ENCODE measurements around the gene PPAT.

The PPAT gene

DNA sequence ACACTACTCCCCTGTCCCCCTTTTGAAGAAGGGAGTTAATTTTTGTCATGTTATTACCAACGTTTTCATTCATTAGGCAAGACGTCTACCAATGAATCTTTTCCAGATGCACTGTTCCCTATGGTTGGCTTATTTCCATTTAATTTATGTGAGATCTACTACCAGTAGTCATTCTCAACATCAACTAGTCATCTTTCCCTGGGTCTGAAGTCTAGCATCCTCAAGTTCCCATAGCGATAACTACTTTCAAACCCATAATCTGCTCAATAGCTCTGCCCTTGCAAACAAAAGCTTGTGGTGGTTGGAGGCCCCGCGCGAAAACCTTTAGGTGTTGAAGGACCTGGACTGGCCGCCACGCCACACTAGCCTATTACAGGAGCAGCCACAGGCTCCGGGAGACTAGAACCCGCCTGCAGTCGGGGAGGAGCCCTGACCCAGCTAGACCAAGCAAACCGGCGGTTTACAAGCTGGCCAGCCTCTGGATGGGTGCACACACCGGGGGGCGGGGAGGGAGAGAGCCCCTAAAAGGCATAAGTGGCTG lies 746 bp downstream of the PPAT start:
- peak; percentile 7 to 11 for DNase-seq (ENCODE audit: low read depth in 2 of 2)

DNA sequence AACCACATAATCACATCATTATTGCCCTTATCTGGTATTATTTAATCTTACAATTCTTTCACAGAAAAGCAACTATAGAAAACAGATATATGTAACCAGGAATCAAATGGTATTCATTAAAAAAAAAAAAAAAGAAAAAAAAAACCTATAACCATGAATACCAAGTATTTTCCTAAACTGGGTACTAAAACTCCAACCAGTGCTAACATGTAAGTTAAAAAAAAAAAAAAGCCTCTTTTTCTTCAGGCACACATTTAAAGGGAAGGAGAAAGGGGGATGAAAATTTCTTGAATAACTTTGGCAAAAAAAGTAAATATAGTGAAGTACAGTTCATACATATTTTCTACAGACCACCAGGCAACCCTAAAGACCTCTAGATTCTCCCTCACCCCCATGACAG lies 2.1 kb downstream of the PPAT start:
- DNase-seq (ENCODE audit: low read depth in 2 of 2): no peak

DNA sequence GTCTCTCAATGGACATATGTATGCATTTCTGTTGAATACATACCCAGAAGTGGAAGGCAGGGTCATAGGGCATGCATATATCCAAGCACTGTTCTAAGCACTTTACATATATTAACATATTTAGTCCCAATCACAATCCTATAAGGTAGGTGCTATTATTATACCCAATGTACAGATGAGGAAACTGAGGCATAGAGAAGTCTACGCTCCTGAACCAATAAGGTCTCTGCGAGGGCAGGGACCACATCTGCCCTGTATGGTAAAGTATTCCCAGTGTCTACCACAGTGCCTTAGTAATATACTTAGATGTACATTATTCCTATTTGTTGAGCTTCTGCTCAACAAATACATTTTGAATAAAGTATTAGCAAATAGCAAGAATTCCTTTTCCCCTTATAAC lies 5.2 kb downstream of the PPAT start:
- DNase-seq (ENCODE audit: low read depth in 2 of 2): no peak

DNA sequence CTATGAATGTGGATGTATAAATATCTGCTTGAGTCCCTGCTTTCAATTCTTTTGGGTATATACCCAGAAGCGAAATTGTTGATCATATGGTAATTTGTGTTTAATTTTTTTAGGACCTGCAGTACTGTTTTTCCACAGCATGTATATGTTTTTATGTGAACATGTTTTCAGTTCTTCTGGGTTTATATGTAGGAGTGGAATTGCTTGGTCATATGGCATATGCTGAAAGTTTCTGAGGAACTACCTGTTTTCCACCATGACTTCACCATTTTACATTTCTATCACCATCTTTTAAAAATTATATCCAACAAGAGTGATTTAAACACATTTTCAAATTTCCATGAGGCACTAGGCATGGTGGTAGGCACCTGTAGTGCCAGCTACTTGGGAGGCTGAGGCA lies 8.2 kb downstream of the PPAT start:
- DNase-seq (ENCODE audit: low read depth in 2 of 2): no peak

DNA sequence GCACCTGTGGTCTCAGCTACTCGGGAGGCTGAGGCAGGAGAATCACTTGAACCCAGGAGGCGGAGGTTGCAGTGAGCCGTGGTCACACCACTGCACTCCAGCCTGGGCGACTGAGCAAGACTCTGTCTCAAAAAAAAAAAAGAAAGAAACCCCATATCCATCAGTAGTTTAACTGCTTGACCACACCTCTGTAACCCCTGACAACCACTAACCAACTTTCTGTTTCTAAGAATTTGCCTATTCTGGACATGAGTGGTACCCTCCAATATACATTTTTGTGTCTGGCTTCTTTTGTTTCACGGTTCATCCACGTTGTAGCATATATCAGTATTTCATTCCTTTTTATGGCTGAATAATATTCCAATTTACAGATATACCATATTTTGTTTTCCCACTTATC lies 9.1 kb downstream of the PPAT start:
- no peak for DNase-seq (ENCODE audit: low read depth in 2 of 2)

DNA sequence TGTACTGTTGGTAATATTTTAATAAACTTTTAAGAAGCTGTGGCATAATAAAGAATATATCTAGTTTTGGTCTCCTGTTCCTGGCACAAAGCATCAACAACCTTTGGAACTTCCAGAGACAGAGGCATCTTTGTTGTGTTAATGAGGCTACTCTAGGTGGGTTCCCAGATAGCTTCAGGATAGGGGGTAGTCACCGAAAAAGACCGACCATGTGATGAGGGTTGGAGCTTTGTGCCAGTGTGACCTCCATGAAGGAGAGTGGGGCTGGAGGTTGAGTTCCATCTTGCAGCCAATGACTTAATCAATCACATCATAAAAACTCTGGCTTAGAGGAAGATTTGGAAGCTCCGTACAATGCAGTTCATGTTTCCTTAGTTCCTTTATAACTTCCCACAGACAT lies 9.9 kb downstream of the PPAT start:
- no peak for DNase-seq (ENCODE audit: low read depth in 2 of 2)

DNA sequence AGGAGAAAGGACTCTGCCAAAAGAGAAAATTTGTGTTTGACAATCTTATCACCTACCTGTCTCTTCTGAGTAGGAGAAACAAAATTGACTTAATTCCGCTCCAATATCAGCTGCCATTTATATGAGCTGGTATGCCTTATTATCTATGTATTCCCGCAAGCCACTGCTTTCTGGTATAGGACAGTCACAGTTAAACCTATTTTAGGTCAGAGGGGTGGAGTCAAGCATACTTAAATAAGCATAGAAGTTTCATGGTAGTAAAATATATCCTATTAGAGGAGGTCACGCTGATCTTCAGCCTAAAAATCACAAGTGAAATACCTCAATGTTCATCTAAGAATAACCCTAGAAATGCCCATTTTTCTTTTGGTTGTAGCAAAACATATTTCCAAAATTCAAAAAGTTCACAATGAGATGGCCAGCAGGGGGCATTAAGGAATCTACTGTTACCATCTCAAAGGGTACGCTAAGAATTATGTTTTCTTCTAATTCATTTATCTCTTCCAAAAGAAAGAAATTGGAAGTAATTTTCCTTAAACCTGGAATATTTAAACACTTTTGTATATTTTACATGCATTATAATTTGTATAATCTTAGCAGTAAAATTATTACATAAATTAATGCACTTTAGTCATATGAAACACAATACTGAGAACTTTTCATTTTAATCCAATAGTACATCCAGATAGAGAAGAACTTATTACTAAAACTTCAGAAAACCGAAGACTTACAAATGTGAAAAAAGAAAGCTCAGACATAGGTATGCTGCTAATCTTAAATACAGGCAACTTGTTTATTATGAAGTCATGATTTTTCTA lies 10.5 kb downstream of the PPAT start:
- DNase-seq (ENCODE audit: low read depth in 2 of 2): no peak

DNA sequence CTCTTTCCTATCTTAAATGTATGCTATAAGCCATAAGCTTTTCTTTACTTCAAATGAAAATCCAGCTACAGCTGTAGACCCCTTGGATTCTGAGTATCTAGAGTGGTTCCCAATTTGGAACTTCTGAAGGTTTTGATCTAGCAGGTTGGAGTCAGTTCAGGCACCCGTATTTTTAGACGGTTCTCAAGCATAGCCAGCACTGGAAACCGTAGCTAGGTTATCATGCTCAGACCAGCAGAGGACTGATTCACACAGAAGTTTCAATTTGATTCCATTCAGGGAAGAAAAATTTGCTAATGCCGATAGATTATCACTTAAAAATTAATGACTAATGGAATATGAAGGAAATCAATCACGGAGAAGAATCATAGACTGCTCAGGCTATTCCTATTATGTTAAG lies 11.2 kb downstream of the PPAT start:
- no peak for DNase-seq (ENCODE audit: low read depth in 2 of 2)

DNA sequence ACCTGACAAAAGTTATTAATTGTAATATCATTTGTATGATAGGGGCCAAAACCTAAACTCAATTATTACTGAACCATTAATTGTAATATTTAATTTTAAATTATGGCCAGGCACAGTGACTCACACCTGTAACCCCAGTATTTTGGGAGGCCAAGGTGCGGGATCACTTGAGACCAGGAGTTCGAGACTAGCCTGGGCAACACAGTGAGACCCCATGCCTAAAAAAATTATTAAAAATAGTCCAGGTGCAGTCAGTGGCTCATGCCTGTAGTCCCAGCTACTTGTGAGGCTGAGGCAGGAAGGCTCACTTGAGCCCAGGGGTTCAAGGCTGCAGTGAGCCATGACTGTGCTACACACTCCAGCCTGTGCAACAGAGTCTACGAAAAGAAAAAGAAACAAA lies 18.0 kb downstream of the PPAT start:
- DNase-seq (ENCODE audit: low read depth in 2 of 2): no peak

DNA sequence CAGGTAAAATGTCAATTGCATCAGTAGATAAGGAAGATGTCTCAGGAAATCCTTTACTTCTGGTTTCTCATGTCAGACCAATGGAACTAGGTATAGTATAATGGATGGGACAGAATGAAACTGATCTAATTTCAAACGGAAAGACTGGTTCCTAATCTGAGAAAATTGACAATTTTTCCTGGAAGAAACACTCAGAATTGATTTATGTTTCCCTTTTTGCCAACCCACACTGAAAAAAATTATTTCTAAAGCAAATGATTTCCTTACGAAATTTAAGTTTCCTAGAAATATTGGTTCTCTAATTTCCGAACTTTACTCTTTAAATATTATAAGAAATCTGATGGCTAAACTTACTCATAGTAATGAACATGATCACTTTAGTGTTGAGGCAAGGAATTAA lies 19.1 kb downstream of the PPAT start:
- DNase-seq (ENCODE audit: low read depth in 2 of 2): no peak

DNA sequence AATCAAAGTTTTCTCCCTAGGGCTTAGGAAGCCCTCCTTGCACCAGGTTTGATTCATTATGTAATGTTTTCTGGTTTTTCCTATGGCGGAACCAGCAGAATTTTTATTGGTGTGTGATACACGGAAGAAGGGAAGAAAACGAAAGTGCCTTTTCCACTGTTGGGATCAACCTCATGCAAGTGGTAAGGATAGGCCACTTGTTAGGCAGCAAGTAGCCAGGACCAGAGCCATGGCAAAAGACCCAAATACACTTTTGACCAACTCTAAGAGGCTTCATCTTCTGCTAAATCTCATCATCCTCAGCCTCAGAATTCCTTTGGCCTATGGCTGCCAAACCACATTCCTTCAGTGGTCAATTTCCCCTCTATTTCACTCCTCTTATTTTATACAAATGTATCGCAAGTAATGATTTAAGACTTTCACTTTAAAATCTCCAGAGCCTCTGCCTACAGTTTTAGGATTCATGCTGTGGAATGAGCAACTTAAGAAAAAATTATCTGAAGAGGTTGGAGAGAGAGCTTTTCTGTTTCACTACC lies 21.2 kb downstream of the PPAT start:
- peak; percentile 20 to 22 for DNase-seq (ENCODE audit: low read depth in 2 of 2)

DNA sequence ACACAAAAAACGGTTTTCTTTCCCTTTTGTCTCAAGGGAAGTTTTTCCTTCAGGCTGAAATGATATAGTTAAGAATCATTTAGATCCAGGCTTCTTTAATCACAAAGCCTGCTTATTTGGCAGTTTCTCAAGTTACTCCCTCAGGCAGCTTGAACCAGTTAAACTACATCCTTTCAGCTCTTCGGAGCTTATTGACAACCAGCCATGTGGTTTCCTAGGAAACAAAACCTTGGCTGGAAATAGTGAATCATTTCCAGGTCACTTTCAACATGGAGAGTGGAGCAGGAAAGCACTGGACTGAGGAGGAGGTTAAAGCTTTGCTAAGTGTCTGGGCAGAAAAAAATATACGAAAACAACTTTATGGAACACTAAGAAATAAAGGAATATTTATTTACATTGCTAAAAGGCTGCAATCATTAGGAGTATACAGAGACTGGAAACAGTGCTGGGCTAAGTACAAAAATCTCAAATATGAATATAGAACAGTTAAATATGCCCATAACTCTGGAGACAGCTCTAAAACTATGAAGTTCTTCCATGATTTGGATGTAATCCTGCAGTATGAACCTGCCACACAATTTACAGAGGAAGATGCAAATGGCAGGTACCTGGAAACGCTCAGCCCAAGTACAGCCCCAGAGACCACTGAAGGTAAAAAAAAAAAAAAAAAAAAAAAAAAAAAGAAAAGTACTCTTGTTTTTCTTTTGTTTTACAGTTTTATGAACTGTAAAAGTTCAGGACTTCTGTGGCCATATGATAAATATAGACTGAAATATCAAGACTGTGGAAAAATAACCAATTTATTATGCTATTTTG lies 25.0 kb downstream of the PPAT start:
- peak; percentile 96 for DNase-seq (ENCODE audit: low read depth in 2 of 2)

DNA sequence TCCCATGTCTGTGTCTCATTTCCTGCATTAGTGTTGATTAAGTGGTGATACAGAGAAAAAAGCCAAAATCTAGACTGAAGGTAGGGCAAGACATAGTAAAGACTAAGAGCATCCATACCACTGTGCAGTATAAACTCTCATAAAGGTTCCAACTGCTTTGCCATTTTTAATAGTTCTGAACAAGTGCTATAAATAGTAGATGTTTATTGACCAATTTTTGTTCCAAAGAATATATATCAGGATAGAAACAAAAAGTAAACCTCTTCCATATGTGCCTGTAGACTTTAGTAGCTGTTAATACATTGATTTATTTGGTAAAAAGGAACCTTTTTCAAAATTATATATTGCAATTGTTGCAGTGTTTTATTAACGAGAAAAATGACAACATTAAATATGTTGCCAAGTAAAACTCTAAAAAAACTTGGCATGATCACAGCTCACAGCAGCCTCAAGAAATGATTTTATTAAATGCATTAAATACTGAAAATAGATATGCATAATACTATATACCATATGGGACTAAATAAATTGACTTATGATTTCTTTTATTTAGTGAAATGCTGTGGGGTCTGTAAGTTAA lies 25.8 kb downstream of the PPAT start:
- DNase-seq (ENCODE audit: low read depth in 2 of 2): no peak

DNA sequence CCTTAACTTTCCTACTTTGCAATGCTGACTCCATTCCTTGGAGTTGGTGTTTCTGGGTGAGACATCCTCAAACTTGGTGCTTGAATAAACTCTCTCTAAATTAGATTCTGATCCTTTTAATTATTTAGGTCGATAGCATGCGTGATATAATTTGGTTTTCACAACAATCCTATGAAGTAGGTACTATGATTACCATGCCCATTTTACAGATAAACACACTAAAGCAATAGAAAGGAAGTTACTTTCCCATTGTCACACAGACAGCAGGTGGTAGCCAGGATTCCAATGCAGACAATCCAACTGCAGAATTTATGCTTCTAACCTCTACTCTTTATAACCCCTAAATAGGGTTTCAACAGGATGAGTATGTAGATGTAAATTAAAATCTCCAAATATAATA lies 26.4 kb downstream of the PPAT start:
- no peak for DNase-seq (ENCODE audit: low read depth in 2 of 2)

DNA sequence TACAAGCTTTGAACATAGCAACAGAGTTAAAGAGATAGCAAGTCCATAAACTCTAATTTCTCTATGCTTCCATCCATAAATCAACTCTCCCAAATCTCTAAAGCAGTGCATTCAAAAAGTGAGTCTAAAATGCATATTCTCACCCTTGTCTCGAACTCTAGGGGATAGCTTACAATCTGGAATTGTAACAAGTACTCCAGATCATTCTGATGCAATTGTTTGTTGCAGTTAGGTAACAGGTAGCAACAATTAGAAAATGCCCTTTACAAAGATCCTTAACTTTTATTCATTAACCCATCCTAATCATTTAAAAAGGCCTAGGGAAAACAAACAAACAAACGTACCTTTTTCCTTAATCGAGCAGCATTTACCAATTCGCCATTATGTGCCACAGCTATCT lies 29.3 kb downstream of the PPAT start:
- DNase-seq (ENCODE audit: low read depth in 2 of 2): no peak

DNA sequence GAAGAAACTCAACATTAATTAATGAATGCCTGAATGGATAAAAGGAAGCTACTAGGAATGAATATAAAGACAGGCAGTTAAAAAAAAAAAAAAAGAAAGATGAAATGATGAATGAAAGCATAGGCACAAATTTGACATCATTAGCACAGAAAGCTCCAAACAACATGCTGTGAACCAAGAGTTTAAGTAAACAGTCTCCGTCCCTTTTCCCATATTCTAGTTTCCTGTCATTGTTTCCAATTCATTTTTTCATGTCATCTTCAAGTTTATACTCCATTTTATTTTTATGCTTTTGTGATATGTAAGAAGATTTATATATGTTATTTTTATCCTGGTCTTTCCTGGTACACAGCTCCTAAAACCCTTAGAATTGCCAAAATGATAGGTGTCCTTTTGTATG lies 30.4 kb downstream of the PPAT start:
- no peak for DNase-seq (ENCODE audit: low read depth in 2 of 2)

DNA sequence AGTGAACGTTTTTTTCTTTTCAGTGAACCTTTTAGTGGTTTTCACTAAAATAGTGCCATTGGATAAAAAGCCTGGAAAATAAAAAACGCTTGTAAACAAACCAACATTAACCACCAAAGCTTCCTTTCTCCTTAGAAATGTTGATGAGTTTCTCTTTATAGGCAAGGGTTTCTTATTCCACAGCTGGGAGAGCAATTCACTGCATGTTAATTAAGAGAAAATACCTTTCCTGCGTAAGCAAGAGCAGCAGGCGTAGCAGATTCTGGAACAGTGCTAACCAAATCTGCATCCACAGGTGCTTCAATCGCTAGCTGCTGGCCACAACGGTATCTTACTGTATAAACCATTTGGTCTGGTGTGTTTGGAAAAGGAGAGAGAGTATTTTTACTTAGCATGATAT lies 34.9 kb downstream of the PPAT start:
- DNase-seq (ENCODE audit: low read depth in 2 of 2): no peak

DNA sequence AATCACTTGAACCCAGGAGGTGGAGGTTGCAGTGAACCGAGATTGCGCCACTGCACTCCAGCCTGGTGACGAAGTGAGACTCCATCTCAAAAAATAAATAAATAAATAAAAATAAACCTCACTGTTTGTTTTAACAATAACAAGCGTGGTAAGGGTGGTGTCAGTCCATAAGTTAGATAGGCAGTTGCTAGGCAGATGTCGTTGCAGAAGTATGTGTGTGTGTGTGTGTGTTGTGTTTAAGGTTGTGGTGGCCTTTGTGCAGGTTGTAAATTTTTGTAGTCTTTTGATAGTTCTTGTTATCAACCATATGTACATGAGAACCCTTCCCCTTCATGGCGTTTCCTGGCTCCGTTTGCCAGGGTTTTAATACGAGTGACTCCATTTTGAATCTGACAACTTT lies 44.1 kb downstream of the PPAT start:
- no peak for DNase-seq (ENCODE audit: low read depth in 2 of 2)

DNA sequence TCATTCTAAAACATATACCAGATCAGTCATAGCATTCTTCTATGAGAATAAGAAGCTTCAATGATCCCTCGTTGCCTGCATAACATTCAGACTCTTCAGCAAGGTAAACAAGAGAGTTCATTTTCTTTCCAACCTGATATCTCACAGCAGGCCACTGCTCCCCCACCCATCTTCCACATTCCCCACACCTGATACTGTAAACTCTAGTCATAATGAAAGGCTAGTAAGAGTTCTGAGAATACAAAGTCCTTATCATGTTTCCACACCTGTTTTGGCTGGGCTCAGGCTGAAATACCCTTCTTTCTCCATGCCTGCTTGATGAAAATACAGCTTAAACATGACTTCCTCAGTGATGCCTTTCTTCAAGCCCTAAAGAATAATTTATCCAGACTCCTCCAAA lies 45.9 kb downstream of the PPAT start:
- DNase-seq (ENCODE audit: low read depth in 2 of 2): no peak

DNA sequence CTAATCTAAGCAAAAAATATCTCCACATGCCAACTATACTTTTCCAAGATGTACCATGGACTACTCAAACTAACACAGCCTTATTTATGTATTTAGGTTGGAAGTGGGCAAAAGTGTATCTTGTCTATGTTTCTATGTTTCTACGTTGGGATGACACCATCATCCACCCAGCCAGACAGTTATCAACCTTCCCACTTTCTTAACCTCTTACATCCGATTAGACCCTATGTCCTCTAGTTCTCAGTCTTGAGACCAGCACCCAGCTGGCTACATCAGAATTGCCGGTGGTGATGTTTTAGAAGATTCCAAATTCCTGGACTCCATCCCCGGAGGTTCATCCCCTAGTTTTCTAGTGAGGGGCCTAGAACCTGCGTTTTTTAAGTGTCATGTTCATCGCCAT lies 47.1 kb downstream of the PPAT start:
- DNase-seq (ENCODE audit: low read depth in 2 of 2): no peak

DNA sequence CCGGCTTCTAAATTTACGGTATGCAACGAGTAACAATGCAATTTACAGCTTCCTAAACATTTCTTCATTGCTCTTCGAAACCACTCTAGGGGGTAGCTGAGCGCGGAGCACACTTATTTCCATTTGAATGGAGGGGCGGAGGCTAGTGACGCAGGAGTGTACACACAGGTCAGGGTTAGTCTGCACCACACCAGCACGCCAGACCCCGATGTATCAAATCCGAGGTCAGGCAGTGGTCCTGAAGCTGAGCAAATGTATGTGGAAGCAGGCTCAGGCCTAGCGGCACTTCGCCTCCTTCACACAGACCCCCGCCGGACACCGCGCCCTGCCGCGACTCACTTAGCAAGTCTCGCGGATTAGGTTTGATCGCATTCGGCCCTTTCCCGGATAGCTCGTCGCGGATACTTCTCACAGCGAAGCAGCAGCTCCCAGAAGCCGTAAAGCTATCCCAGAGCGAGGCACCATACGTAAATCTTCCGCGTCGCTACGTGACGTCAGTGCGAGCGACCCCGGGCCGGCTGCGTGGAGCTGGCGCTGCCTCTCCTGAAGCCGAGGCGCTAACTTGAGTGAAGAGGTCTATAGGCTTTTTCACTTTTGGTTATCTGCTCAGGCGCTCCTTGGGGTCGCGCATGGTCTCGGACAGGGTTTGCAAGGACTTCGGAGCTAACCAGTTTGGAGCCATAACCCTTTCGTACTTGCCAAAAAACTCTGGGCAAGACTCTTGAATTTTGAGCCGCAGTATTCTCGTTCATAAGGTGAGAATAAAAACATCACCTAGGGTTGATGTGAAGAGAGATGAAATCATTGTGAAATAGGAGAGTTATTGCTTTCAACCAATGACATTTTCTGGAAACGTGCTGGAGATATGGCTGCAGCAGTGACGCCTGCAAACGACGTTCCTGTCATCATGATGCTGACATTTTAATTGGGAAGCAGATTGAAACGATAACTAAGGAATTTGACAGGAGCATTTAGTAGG lies 48.1 kb downstream of the PPAT start, which contains the start of gene AASDH:
Gene AASDH (minus strand): TSS at position 469 of the 979 bp plus-strand sequence. CDS start 3,192 bp downstream, outside the sequence.
- DNase-seq (ENCODE audit: low read depth in 2 of 2): peak; percentile 90
